AG04450 (cell line): ENCODE measurements around the gene SFTPD. TPM values are rescaled to one million over a fixed set of nuclear protein-coding genes. Genes with fewer than 3 reads are reported as not detected.

ENCODE experiments used
- CTCF ChIA-PET: fragments of 300-600, 350-600 bp; formaldehyde crosslinking; extraction: SDS; loops from one replicate; lab custom pipeline; 2022; ENCODE audit warnings: antibody characterized with exemption, inconsistent platforms; lab: Charles Lee
- POLR2A ChIA-PET: fragments of 350-600 bp; formaldehyde crosslinking; extraction: SDS; loops from one replicate; lab custom pipeline; 2021; ENCODE audit warnings: antibody characterized with exemption, inconsistent platforms; lab: Yijun Ruan, JAX
- DNase-seq: peaks from one replicate; pipeline ENCODE4 v3.0.0-alpha.2; 2011; ENCODE audit warnings: low read depth, low spot score
- H3K27ac ChIP-seq: one replicate; pipeline ENCODE4 v1.5.1; 2012; ENCODE audit warnings: low read depth, low read length, control low read depth
- H3K27me3 ChIP-seq: one replicate; pipeline ENCODE4 v1.6.0; 2012; ENCODE audit warnings: low read length; ENCODE audit not compliant: control insufficient read depth, insufficient read depth
- H3K4me3 ChIP-seq: 2 replicates; pipeline ENCODE4 v1.5.1; 2011; ENCODE audit warnings: mild to moderate bottlenecking, low read depth, low read length, control low read depth
- H3K9me3 ChIP-seq: 2 replicates; pipeline ENCODE4 v1.5.1; 2012; ENCODE audit warnings: low read length; ENCODE audit not compliant: control insufficient read depth, insufficient read depth
- CTCF ChIP-seq: IDR thresholded peaks from 2 replicates; pipeline ENCODE4 v1.5.1; 2011; ENCODE audit warnings: low read depth, low read length, control low read depth, inconsistent platforms
- polyA plus RNA-seq: library from polyadenylated mRNA; depleted of rRNA; stranded (reverse); fragments of >200 nt; gene quantifications from 2 replicates; pipeline ENCODE4 v1.2.3, GENCODE V29; 2011

The SFTPD gene
- polyA plus RNA-seq, 1 experiment = not detected

DNA sequence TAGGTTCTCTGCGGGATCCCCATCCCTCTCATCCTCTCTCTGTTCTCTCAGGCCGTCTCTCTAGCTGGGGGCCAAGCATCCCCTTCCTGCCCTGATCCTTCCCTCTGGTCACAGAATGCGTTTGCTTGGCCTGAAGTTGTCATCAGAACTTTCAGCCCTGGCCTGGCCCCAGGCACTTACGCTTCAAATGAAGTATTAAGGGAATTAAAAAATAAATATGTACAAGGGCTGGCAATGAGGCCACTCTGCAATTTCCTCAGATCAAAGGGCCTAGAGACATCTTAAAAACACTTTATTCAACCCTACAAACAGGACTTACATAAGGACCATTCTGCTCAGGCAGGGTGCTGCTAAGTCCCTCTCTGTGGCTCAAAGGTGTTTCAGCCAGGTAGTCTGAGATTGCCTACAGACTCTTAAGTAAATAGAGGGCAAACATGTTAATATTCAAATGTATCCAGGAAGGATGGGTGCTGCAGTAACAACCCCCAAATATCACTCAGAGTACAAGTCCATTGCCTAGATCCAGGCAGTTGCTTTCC is 16.0 kb downstream of the SFTPD start:
- no peaks in the 10 kb centered on the region for H3K9me3 ChIP-seq
- no peak for DNase-seq
- H3K27me3 ChIP-seq = peaks cover 13% of the 10 kb centered on the region
- H3K27ac ChIP-seq = no peak overlapping the region
- H3K4me3 ChIP-seq = no peak overlapping the region
- CTCF ChIA-PET = no interaction called here
- POLR2A ChIA-PET = no interaction called here
- TF ChIP-seq CTCF = no peak

DNA sequence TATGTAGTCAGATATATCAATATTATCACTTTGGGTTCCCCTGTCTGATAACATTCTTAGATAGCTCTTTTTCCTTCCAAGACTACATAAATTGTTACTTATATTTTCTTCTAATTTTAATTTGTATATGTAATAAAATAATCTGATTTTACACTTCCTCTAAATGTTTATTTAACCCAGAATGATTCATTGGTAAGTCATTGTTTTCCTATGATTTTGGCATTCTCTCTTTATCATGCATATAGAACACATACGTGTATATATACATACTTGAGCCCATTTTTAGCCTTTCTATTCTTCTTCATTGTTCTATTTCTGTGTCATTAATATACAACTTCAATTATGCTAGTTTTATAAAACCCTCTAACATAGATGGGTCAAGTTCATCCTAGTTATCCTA is 16.6 kb downstream of the SFTPD start:
- no peak overlapping the region for H3K27ac ChIP-seq
- H3K27me3 ChIP-seq = peaks cover 11% of the 10 kb centered on the region
- no peaks in the 10 kb centered on the region for H3K9me3 ChIP-seq
- H3K4me3 ChIP-seq = no peak overlapping the region
- POLR2A ChIA-PET = no interaction called here
- no peak for TF ChIP-seq CTCF
- CTCF ChIA-PET = no interaction called here
- DNase-seq = no peak

DNA sequence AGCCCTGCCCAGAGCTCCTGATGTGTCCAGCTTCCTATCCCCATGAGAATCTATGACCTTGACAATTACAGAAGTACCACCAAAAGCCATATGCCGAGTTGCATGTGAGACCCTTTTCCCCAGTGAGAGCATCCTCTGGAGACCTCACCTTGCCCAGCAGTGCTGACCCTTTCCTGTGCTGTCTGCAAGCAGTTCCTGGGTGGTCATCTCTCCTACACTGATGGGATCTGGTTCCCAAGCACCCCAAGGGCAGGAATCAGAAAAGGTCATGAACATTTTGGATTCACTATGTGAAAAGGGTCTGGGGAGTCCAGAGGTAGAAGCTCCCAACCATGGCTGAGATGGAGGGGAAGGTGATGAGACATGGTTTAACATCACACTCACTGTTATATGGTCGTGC is 18.2 kb downstream of the SFTPD start:
- Histone ChIP-seq H3K27me3 (peaks cover 11% of the 10 kb centered on the region), H3K27ac (no peak overlapping the region), H3K9me3 (no peaks in the 10 kb centered on the region), H3K4me3 (no peak overlapping the region)
- ChIA-PET POLR2A (no interaction called here), CTCF (interaction anchor here (0.5 to 1.2 kb wide), 4 partner anchors 10 to 394 kb away, joined by 3 read pairs; no protein-coding TSS in a partner anchor)
- no peak for TF ChIP-seq CTCF
- DNase-seq = no peak

- no peak for TF ChIP-seq CTCF
- H3K27ac ChIP-seq = no peak overlapping the region
- H3K9me3 ChIP-seq = no peaks in the 10 kb centered on the region
- peaks cover 11% of the 10 kb centered on the region for H3K27me3 ChIP-seq
- ChIA-PET POLR2A (no interaction called here), CTCF (interaction anchor here (0.6 to 1.2 kb wide), 3 partner anchors 10 to 393 kb away, joined by 3 read pairs; no protein-coding TSS in a partner anchor)
- DNase-seq = no peak
- H3K4me3 ChIP-seq = no peak overlapping the region
Measured at GRCh38 chr10:79930267-79930666, 18.6 kb downstream of the SFTPD start.

DNA sequence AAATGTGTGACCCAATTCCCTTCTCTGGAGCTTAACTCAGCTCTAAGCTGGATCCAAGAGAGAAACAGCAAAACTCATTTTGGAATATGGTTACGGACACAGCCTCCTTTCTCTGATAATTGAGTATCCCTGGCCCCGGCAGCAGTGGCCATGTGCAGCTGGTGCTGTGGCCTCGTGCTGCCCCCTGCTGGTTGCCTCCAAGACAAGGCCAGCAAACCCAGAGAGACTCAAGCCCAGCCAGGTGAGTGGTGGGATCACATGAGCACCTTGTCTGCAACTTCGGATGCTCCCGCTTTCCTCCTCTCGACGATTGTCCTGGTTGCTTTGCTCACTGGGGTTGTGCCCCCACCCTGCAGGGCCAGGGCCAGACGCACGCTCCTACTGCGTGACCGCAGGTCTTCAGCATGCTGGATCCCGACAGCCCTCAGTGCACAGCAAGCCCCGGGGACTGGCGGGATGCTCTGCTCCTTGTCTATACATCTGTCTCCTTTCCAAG is 19.4 kb downstream of the SFTPD start:
- CTCF ChIA-PET = interaction anchor here (0.8 to 1.6 kb wide), 9 partner anchors 10 to 554 kb away, joined by 3 to 5 read pairs (median 3); no protein-coding TSS in a partner anchor
- Histone ChIP-seq H3K4me3 (no peak overlapping the region), H3K27ac (no peak overlapping the region), H3K27me3 (peaks cover 8% of the 10 kb centered on the region), H3K9me3 (no peaks in the 10 kb centered on the region)
- DNase-seq = peak; percentile 7
- POLR2A ChIA-PET = no interaction called here
- peak; percentile 86 for TF ChIP-seq CTCF
